ENCODE measurements around the gene CEP63. TPM values are rescaled to one million over a fixed set of nuclear protein-coding genes. Genes with fewer than 3 reads are reported as not detected.
"Not testable (repeated sequence)": the region's sequence is repeated elsewhere in the genome, so short reads cannot be mapped to it uniquely, and the experiment has no call there.

Gene CEP63
- total RNA-seq, 1 donor from 2014 or later, result 17.8 TPM

- Histone ChIP-seq H3K27me3 (ENCODE audit: control insufficient read depth, insufficient read depth, low read length) (no peaks in the 10 kb centered on the region), H3K36me3 (ENCODE audit: control insufficient read depth, insufficient read depth, low read length) (no peaks in the 10 kb centered on the region), H3K4me3 (ENCODE audit: low read depth, low read length) (no peak overlapping the region)
- no peak for DNase-seq (ENCODE audit: low read depth)
- TF ChIP-seq, protein P1, sequence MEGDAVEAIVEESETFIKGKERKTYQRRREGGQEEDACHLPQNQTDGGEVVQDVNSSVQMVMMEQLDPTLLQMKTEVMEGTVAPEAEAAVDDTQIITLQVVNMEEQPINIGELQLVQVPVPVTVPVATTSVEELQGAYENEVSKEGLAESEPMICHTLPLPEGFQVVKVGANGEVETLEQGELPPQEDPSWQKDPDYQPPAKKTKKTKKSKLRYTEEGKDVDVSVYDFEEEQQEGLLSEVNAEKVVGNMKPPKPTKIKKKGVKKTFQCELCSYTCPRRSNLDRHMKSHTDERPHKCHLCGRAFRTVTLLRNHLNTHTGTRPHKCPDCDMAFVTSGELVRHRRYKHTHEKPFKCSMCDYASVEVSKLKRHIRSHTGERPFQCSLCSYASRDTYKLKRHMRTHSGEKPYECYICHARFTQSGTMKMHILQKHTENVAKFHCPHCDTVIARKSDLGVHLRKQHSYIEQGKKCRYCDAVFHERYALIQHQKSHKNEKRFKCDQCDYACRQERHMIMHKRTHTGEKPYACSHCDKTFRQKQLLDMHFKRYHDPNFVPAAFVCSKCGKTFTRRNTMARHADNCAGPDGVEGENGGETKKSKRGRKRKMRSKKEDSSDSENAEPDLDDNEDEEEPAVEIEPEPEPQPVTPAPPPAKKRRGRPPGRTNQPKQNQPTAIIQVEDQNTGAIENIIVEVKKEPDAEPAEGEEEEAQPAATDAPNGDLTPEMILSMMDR (IDR thresholded peaks at IDR 0.05; ENCODE audit: insufficient read depth, low read length, poor library complexity, severe bottlenecking), result no peak
Observed at GRCh38 chr3:134543113-134543512, 57.3 kb downstream of the CEP63 start.

- DNase-seq (ENCODE audit: low read depth), result no peak
- Histone ChIP-seq H3K4me3 (ENCODE audit: low read depth, low read length) (no peak overlapping the region), H3K27me3 (ENCODE audit: control insufficient read depth, insufficient read depth, low read length) (no peaks in the 10 kb centered on the region), H3K36me3 (ENCODE audit: control insufficient read depth, insufficient read depth, low read length) (no peaks in the 10 kb centered on the region)
- TF ChIP-seq, protein P1 (IDR thresholded peaks at IDR 0.05; ENCODE audit: insufficient read depth, low read length, poor library complexity, severe bottlenecking), result no peak
Observed at GRCh38 chr3:134544316-134544715, 58.5 kb downstream of the CEP63 start.

- H3K27me3 ChIP-seq (ENCODE audit: control insufficient read depth, insufficient read depth, low read length); H3K4me3 ChIP-seq (ENCODE audit: low read depth, low read length); DNase-seq (ENCODE audit: low read depth); H3K36me3 ChIP-seq (ENCODE audit: control insufficient read depth, insufficient read depth, low read length): not testable (repeated sequence)
Observed at GRCh38 chr3:134544783-134545182, 58.9 kb downstream of the CEP63 start.

DNA sequence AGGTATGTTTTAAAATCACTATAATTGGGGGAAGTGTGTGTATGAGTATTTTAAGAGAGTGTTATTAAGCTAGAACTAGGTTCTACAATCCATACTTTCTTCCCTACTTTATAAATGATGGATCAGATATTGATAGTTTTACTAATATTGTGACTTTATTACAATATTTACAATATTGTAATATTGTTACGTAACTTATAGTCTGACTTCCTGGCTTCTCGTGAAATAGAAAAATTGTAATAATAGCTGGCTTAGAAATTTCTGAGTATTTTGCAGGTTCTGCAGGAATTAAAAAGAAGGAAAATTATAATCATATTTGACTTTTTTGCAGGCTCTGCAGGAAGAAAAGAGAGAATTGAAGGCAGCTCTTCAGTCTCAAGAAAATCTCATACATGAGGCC is 60.0 kb downstream of the CEP63 start:
- Histone ChIP-seq H3K27me3 (ENCODE audit: control insufficient read depth, insufficient read depth, low read length) (no peaks in the 10 kb centered on the region), H3K36me3 (ENCODE audit: control insufficient read depth, insufficient read depth, low read length) (no peaks in the 10 kb centered on the region), H3K4me3 (ENCODE audit: low read depth, low read length) (no peak overlapping the region)
- no peak for DNase-seq (ENCODE audit: low read depth)
- TF ChIP-seq, protein P1 (IDR thresholded peaks at IDR 0.05; ENCODE audit: insufficient read depth, low read length, poor library complexity, severe bottlenecking), result no peak

- TF ChIP-seq, protein P1 (IDR thresholded peaks at IDR 0.05; ENCODE audit: insufficient read depth, low read length, poor library complexity, severe bottlenecking), result no peak
- Histone ChIP-seq H3K36me3 (ENCODE audit: control insufficient read depth, insufficient read depth, low read length) (no peaks in the 10 kb centered on the region), H3K4me3 (ENCODE audit: low read depth, low read length) (no peak overlapping the region), H3K27me3 (ENCODE audit: control insufficient read depth, insufficient read depth, low read length) (no peaks in the 10 kb centered on the region)
- DNase-seq (ENCODE audit: low read depth), result no peak
Observed at GRCh38 chr3:134552784-134553183, 66.9 kb downstream of the CEP63 start.

GRCh38 chr3:134559591-134559990 is 73.7 kb downstream of the CEP63 start:
- TF ChIP-seq, protein P1 (IDR thresholded peaks at IDR 0.05; ENCODE audit: insufficient read depth, low read length, poor library complexity, severe bottlenecking), result no peak
- Histone ChIP-seq H3K27me3 (ENCODE audit: control insufficient read depth, insufficient read depth, low read length) (no peaks in the 10 kb centered on the region), H3K36me3 (ENCODE audit: control insufficient read depth, insufficient read depth, low read length) (no peaks in the 10 kb centered on the region), H3K4me3 (ENCODE audit: low read depth, low read length) (no peak overlapping the region)
- DNase-seq (ENCODE audit: low read depth), result no peak
